ENCODE results near the gene PDK3.

Gene PDK3

GRCh38 chrX:24478509-24478908 lies 13.4 kb downstream of the PDK3 start:
- no peak for TF ChIP-seq CTCF (IDR thresholded peaks at IDR 0.05; ENCODE audit: borderline replicate concordance, insufficient read depth, low read depth, low read length)
- H3K4me3 ChIP-seq (ENCODE audit: low read depth, low read length): no peak overlapping the region

GRCh38 chrX:24479924-24480323 lies 14.8 kb downstream of the PDK3 start:
- no peak for TF ChIP-seq CTCF (IDR thresholded peaks at IDR 0.05; ENCODE audit: borderline replicate concordance, insufficient read depth, low read depth, low read length)
- peak overlapping the region; percentile 32 for H3K4me3 ChIP-seq (ENCODE audit: low read depth, low read length)

GRCh38 chrX:24480400-24480865 lies 15.3 kb downstream of the PDK3 start:
- no peak overlapping the region for H3K4me3 ChIP-seq (ENCODE audit: low read depth, low read length)

GRCh38 chrX:24482823-24483415 lies 17.8 kb downstream of the PDK3 start:
- no peak for TF ChIP-seq CTCF (IDR thresholded peaks at IDR 0.05; ENCODE audit: borderline replicate concordance, insufficient read depth, low read depth, low read length)
- no peak overlapping the region for H3K4me3 ChIP-seq (ENCODE audit: low read depth, low read length)

More at GRCh38 chrX:24480400-24480865, 15.3 kb downstream of the PDK3 start:
- TF ChIP-seq CTCF (IDR thresholded peaks at IDR 0.05; ENCODE audit: borderline replicate concordance, insufficient read depth, low read depth, low read length): no peak

GRCh38 chrX:24483596-24483995 lies 18.5 kb downstream of the PDK3 start:
- TF ChIP-seq CTCF (IDR thresholded peaks at IDR 0.05; ENCODE audit: borderline replicate concordance, insufficient read depth, low read depth, low read length): no peak
- H3K4me3 ChIP-seq (ENCODE audit: low read depth, low read length): no peak overlapping the region

- H3K4me3 ChIP-seq (ENCODE audit: low read depth, low read length): no peak overlapping the region
- TF ChIP-seq CTCF (IDR thresholded peaks at IDR 0.05; ENCODE audit: borderline replicate concordance, insufficient read depth, low read depth, low read length): no peak
Observed at GRCh38 chrX:24485323-24485722, 20.2 kb downstream of the PDK3 start.

- TF ChIP-seq CTCF (IDR thresholded peaks at IDR 0.05; ENCODE audit: borderline replicate concordance, insufficient read depth, low read depth, low read length): no peak
Observed at GRCh38 chrX:24485976-24486680, 21.0 kb downstream of the PDK3 start.

More at GRCh38 chrX:24485976-24486680, 21.0 kb downstream of the PDK3 start:
- H3K4me3 ChIP-seq (ENCODE audit: low read depth, low read length): no peak overlapping the region

Data from GM12875 (cell line).